ENCODE results near the gene MACROH2A1. TPM values are rescaled to one million over a fixed set of nuclear protein-coding genes. Genes with fewer than 3 reads are reported as not detected.

Gene MACROH2A1
- total RNA-seq, 6 donors from 2014 or later: 232 to 690 (median 355) TPM

- Histone ChIP-seq H3K9me3 (no peaks in the 10 kb centered on the region), H3K27ac (no peak overlapping the region), H3K27me3 (no peaks in the 10 kb centered on the region), H3K36me3 (peaks cover 4 to 50% (median 36%) of the 10 kb centered on the region in 4 donors), H3K4me1 (no peaks in the 10 kb centered on the region), H3K4me3 (no peak overlapping the region)
- TF ChIP-seq EP300 (IDR thresholded peaks at IDR 0.05) (no peak), POLR2A (IDR thresholded peaks at IDR 0.05) (no peak)
- WGBS, 2 donors: 69 to 78% methylated on average over 3 of the region's 3 CpGs
- ATAC-seq (ENCODE audit: low FRiP score in 2 of 2) (no peak), DNase-seq (no peak)
These were observed 68.3 kb downstream of the MACROH2A1 start for GRCh38 chr5:135330798-135331096.

- TF ChIP-seq POLR2A (IDR thresholded peaks at IDR 0.05): no peak
- TF ChIP-seq CTCF (IDR thresholded peaks at IDR 0.05): no peak
- no peak for TF ChIP-seq EP300 (IDR thresholded peaks at IDR 0.05)
- TF ChIP-seq POLR2AphosphoS5 (IDR thresholded peaks at IDR 0.05): no peak
- WGBS, 2 donors: 75 to 82% methylated on average over 18 of the region's 18 CpGs
- no peak for DNase-seq
These were observed 68.9 kb downstream of the MACROH2A1 start for GRCh38 chr5:135329913-135330797.

GRCh38 chr5:135329066-135329912, 69.7 kb downstream of the MACROH2A1 start:
- DNase-seq (no peak), ATAC-seq (ENCODE audit: low FRiP score in 2 of 2) (no peak)
- TF ChIP-seq EP300 (IDR thresholded peaks at IDR 0.05): no peak
- TF ChIP-seq CTCF (IDR thresholded peaks at IDR 0.05): no peak
- no peak for TF ChIP-seq POLR2A (IDR thresholded peaks at IDR 0.05)
- TF ChIP-seq POLR2AphosphoS5 (IDR thresholded peaks at IDR 0.05): no peak
- Histone ChIP-seq H3K36me3 (peaks cover 0 to 36% (median 23%) of the 10 kb centered on the region in 4 donors), H3K4me1 (no peaks in the 10 kb centered on the region), H3K4me3 (no peak overlapping the region), H3K27ac (no peak overlapping the region), H3K9me3 (no peaks in the 10 kb centered on the region), H3K27me3 (no peaks in the 10 kb centered on the region)
- 92 to 94% methylated on average over 12 to 15 of the region's 16 CpGs for WGBS, 2 donors

More at GRCh38 chr5:135329913-135330797, 68.9 kb downstream of the MACROH2A1 start:
- no peaks in the 10 kb centered on the region for H3K4me1 ChIP-seq
- no peak overlapping the region for H3K4me3 ChIP-seq
- ATAC-seq (ENCODE audit: low FRiP score in 2 of 2): no peak
- H3K27ac ChIP-seq: no peak overlapping the region
- H3K27me3 ChIP-seq: no peaks in the 10 kb centered on the region
- peaks cover 4 to 44% (median 30%) of the 10 kb centered on the region in 4 donors for H3K36me3 ChIP-seq
- H3K9me3 ChIP-seq: no peaks in the 10 kb centered on the region

GRCh38 chr5:135328128-135328687, 70.8 kb downstream of the MACROH2A1 start:
- no peak for TF ChIP-seq CTCF (IDR thresholded peaks at IDR 0.05)
- TF ChIP-seq EP300 (IDR thresholded peaks at IDR 0.05): no peak
- no peak for TF ChIP-seq POLR2A (IDR thresholded peaks at IDR 0.05)
- TF ChIP-seq POLR2AphosphoS5 (IDR thresholded peaks at IDR 0.05): no peak
- Histone ChIP-seq H3K4me1 (no peaks in the 10 kb centered on the region), H3K9me3 (no peaks in the 10 kb centered on the region), H3K27ac (no peak overlapping the region), H3K4me3 (no peak overlapping the region), H3K36me3 (peaks cover 0 to 25% (median 13%) of the 10 kb centered on the region in 4 donors), H3K27me3 (no peaks in the 10 kb centered on the region)
- ATAC-seq (ENCODE audit: low FRiP score in 2 of 2): no peak
- 94% methylated on average over 5 of the region's 5 CpGs for WGBS, 2 donors
- no peak for DNase-seq
